ENCODE measurements around the gene FANCC. TPM values are rescaled to one million over a fixed set of nuclear protein-coding genes. Genes with fewer than 3 reads are reported as not detected.

Gene FANCC
- total and polyA plus RNA-seq, 2 of the 13 experiments (the other 11 are each of a cell fraction or from before 2014, with no cell fraction given) = 7.4 to 8.6 TPM

GRCh38 chr9:95317119-95317892, at the start of gene FANCC (continued):
- TF ChIP-seq NAIF1 (CRISPR knock-in tag; IDR thresholded peaks at IDR 0.05; ENCODE audit: borderline replicate concordance) (peak; percentile 66; the same call in 1 of the 2 replicates), ATF5 (CRISPR knock-in tag; IDR thresholded peaks at IDR 0.05; ENCODE audit: low read depth) (no peak), NFE2L1 (CRISPR knock-in tag; IDR thresholded peaks at IDR 0.05; ENCODE audit: borderline replicate concordance) (no peak), U2AF1 (optimal IDR thresholded peaks at IDR 0.05; ENCODE audit: low read depth, low read length) (no peak), ZFP82 (CRISPR knock-in tag; IDR thresholded peaks at IDR 0.05; ENCODE audit: borderline replicate concordance) (no peak), ZBTB26 (CRISPR knock-in tag; IDR thresholded peaks at IDR 0.05; ENCODE audit: borderline replicate concordance) (no peak), SMARCC2 (IDR thresholded peaks at IDR 0.05) (no peak), ZNF234 (CRISPR knock-in tag; conservative IDR thresholded peaks at IDR 0.05) (peak; percentile 71; the same call in 1 of the 2 replicates), ELK4 (CRISPR knock-in tag; IDR thresholded peaks at IDR 0.05; ENCODE audit: borderline replicate concordance) (no peak), REXO4 (CRISPR knock-in tag; IDR thresholded peaks at IDR 0.05; ENCODE audit: borderline replicate concordance) (no peak), ZFAT (CRISPR knock-in tag; conservative IDR thresholded peaks at IDR 0.05) (no peak), WIZ (CRISPR knock-in tag; IDR thresholded peaks at IDR 0.05) (no peak), ZNF788 (CRISPR knock-in tag; IDR thresholded peaks at IDR 0.05; ENCODE audit: borderline replicate concordance) (peak; percentile 61; the same call in 1 of the 2 replicates), PLRG1 (conservative IDR thresholded peaks at IDR 0.05) (no peak), MYNN (CRISPR knock-in tag; IDR thresholded peaks at IDR 0.05; ENCODE audit: low read depth) (peak; percentile 17; the same call in 1 of the 2 replicates), TARDBP (CRISPR knock-in tag; IDR thresholded peaks at IDR 0.05) (0 out of 2 replicates have a peak, but pooled peaks have one; percentile 40), TEAD3 (CRISPR knock-in tag; optimal IDR thresholded peaks at IDR 0.05; ENCODE audit: borderline replicate concordance) (peak; percentile 55), ZNF326 (CRISPR knock-in tag; IDR thresholded peaks at IDR 0.05; ENCODE audit: borderline replicate concordance) (no peak), ESRRA (CRISPR knock-in tag; IDR thresholded peaks at IDR 0.05; ENCODE audit: low read depth) (peak; percentile 61; the same call in 1 of the 2 replicates), SMAD3 (CRISPR knock-in tag; IDR thresholded peaks at IDR 0.05) (peak; percentile 40; the same call in 1 of the 2 replicates), MLLT10 (CRISPR knock-in tag; IDR thresholded peaks at IDR 0.05) (no peak), ZNF251 (CRISPR knock-in tag; IDR thresholded peaks at IDR 0.05) (no peak), ZFP1 (CRISPR knock-in tag; IDR thresholded peaks at IDR 0.05) (peak; percentile 17; the same call in 1 of the 2 replicates)
- TF ChIP-seq, protein P1, sequence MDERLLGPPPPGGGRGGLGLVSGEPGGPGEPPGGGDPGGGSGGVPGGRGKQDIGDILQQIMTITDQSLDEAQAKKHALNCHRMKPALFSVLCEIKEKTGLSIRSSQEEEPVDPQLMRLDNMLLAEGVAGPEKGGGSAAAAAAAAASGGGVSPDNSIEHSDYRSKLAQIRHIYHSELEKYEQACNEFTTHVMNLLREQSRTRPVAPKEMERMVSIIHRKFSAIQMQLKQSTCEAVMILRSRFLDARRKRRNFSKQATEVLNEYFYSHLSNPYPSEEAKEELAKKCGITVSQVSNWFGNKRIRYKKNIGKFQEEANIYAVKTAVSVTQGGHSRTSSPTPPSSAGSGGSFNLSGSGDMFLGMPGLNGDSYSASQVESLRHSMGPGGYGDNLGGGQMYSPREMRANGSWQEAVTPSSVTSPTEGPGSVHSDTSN (CRISPR knock-in tag; IDR thresholded peaks at IDR 0.05) = no peak
- TF ChIP-seq, protein P2, sequence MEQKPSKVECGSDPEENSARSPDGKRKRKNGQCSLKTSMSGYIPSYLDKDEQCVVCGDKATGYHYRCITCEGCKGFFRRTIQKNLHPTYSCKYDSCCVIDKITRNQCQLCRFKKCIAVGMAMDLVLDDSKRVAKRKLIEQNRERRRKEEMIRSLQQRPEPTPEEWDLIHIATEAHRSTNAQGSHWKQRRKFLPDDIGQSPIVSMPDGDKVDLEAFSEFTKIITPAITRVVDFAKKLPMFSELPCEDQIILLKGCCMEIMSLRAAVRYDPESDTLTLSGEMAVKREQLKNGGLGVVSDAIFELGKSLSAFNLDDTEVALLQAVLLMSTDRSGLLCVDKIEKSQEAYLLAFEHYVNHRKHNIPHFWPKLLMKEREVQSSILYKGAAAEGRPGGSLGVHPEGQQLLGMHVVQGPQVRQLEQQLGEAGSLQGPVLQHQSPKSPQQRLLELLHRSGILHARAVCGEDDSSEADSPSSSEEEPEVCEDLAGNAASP (CRISPR knock-in tag; IDR thresholded peaks at IDR 0.05; ENCODE audit: borderline replicate concordance) = no peak; the same call in 1 of the 2 replicates
